ENCODE measurements around the gene PCDH9. TPM values are rescaled to one million over a fixed set of nuclear protein-coding genes. Genes with fewer than 3 reads are reported as not detected.
A peak's percentile ranks its signal among the peaks of the same experiment; 100 is the strongest.

The PCDH9 gene
- total RNA-seq, 1 donor from 2014 or later: 5.1 TPM

DNA sequence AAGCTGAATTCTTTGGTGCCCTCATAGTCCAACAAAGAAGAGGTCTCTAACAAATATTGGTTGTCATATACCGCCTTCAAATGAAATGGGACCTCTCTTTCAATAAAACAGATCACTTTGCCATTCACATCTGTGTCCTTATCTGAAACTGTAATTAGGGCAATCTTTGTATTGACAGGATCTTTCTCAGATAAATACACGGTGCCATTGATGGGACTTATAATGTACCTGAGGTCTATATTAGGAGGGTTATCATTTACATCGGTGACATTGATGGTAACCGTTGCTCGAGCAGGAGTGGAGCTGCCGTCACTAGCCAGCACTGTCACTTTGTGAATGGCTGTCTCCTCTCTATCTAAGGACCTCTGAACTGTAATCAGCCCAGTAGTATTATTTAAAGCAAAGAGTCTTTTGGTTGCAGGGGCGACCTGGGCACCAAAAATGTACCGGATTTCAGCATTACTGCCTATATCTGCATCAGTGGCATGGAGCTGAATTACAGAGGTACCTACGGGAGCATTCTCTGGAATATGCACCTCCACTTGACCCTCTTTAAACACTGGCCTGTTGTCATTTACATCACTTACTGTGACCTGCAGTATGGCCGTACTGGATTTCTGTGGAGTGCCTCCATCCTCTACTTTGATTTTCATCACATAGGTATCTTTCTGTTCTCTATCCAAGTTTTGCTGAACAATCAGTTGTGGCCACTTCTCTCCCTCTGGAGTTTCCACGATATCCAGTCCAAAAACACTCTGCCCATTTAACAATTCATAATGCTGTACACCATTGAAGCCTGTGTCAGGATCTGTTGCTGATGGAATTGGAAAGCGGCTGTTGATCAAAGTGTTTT is 2.8 kb downstream of the PCDH9 start:
- intact Hi-C loops (cut with DNase I): no loop called here
- H3K9me3 ChIP-seq: no peaks in the 10 kb centered on the region
- ATAC-seq (no peak), DNase-seq (no peak)
- TF ChIP-seq, protein P1, sequence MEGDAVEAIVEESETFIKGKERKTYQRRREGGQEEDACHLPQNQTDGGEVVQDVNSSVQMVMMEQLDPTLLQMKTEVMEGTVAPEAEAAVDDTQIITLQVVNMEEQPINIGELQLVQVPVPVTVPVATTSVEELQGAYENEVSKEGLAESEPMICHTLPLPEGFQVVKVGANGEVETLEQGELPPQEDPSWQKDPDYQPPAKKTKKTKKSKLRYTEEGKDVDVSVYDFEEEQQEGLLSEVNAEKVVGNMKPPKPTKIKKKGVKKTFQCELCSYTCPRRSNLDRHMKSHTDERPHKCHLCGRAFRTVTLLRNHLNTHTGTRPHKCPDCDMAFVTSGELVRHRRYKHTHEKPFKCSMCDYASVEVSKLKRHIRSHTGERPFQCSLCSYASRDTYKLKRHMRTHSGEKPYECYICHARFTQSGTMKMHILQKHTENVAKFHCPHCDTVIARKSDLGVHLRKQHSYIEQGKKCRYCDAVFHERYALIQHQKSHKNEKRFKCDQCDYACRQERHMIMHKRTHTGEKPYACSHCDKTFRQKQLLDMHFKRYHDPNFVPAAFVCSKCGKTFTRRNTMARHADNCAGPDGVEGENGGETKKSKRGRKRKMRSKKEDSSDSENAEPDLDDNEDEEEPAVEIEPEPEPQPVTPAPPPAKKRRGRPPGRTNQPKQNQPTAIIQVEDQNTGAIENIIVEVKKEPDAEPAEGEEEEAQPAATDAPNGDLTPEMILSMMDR (IDR thresholded peaks at IDR 0.05): no peak
- no peaks in the 10 kb centered on the region for H3K27me3 ChIP-seq
- no peak overlapping the region for H3K27ac ChIP-seq
- H3K4me1 ChIP-seq: no peaks in the 10 kb centered on the region
- no peaks in the 10 kb centered on the region for H3K36me3 ChIP-seq
- no peak overlapping the region for H3K4me3 ChIP-seq

- intact Hi-C loops (cut with DNase I): no loop called here
- Histone ChIP-seq H3K27ac (no peak overlapping the region), H3K4me3 (no peak overlapping the region), H3K36me3 (no peaks in the 10 kb centered on the region), H3K27me3 (no peaks in the 10 kb centered on the region), H3K9me3 (no peaks in the 10 kb centered on the region), H3K4me1 (no peaks in the 10 kb centered on the region)
- DNase-seq (no peak), ATAC-seq (no peak)
- TF ChIP-seq, protein P1 (IDR thresholded peaks at IDR 0.05): no peak
These were observed 3.4 kb downstream of the PCDH9 start for GRCh38 chr13:67226696-67227095.

GRCh38 chr13:67225252-67226159 is 4.6 kb downstream of the PCDH9 start:
- ATAC-seq: no peak
- Histone ChIP-seq H3K4me1 (no peaks in the 10 kb centered on the region), H3K36me3 (no peaks in the 10 kb centered on the region), H3K27me3 (no peaks in the 10 kb centered on the region), H3K9me3 (no peaks in the 10 kb centered on the region), H3K4me3 (no peak overlapping the region), H3K27ac (no peak overlapping the region)
- intact Hi-C loops (cut with DNase I): no loop called here
- TF ChIP-seq, protein P1 (IDR thresholded peaks at IDR 0.05): no peak
- no peak for DNase-seq

DNA sequence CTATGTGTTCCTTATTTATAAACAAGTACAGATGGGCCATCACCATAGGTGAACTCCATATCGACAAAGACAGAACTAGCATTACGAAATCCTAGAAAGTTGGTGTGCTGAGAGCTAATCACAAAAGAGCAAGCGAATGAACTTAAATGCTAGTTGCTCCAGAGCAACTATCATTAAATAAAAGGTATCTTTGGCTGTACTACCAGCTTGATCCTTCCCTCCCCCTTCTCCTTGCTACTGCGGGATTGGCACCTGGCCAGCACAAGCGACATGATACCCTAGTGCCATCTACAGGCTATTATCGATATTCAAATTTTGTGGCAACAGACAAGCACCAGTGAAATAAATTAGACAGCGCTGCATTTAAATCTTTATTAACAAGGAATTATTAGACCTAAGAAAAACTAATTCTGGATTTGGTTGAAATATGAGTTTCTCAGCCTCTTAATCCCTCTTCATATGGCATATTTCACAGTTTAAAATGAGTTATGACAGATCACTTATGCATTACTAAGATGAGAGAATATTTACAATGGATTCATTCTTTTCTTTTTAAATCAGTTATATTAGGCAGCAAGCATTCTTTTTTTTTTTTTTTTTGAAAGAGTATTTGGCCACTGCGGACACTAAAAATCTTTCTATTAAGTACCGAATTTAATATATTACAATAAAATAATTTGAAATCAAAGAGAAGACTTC is 5.8 kb downstream of the PCDH9 start:
- Histone ChIP-seq H3K4me1 (no peaks in the 10 kb centered on the region), H3K36me3 (no peaks in the 10 kb centered on the region), H3K4me3 (peak overlapping the region; percentile 11), H3K27ac (no peak overlapping the region), H3K9me3 (no peaks in the 10 kb centered on the region), H3K27me3 (no peaks in the 10 kb centered on the region)
- intact Hi-C loops (cut with DNase I): no loop called here
- ATAC-seq (peak; percentile 94), DNase-seq (peak; percentile 81)
- TF ChIP-seq, protein P1 (IDR thresholded peaks at IDR 0.05): peak; percentile 68

GRCh38 chr13:67223742-67224141 is 6.4 kb downstream of the PCDH9 start:
- Histone ChIP-seq H3K4me1 (no peaks in the 10 kb centered on the region), H3K9me3 (no peaks in the 10 kb centered on the region), H3K4me3 (peak overlapping the region; percentile 11), H3K27me3 (no peaks in the 10 kb centered on the region), H3K36me3 (no peaks in the 10 kb centered on the region), H3K27ac (no peak overlapping the region)
- intact Hi-C loops (cut with DNase I): no loop called here
- DNase-seq: no peak
- TF ChIP-seq, protein P1 (IDR thresholded peaks at IDR 0.05): no peak
- no peak for ATAC-seq
